ENCODE measurements around the gene COA6.
A peak's percentile ranks its signal among the peaks of the same experiment; 100 is the strongest.

The COA6 gene

GRCh38 chr1:234412830-234413229 lies 39.6 kb downstream of the COA6 start:
- no peak for DNase-seq (ENCODE audit: low spot score)

GRCh38 chr1:234413485-234413884 lies 40.2 kb downstream of the COA6 start:
- DNase-seq (ENCODE audit: low spot score), result no peak

GRCh38 chr1:234413990-234414389 lies 40.7 kb downstream of the COA6 start:
- no peak for DNase-seq (ENCODE audit: low spot score)

- no peak for DNase-seq (ENCODE audit: low spot score)
Observed at GRCh38 chr1:234427950-234428646, 54.8 kb downstream of the COA6 start.

GRCh38 chr1:234429434-234429806 lies 56.2 kb downstream of the COA6 start:
- DNase-seq (ENCODE audit: low spot score), result no peak

- no peak for DNase-seq (ENCODE audit: low spot score)
Observed at GRCh38 chr1:234430691-234431090, 57.4 kb downstream of the COA6 start.

GRCh38 chr1:234431255-234431654 lies 58.0 kb downstream of the COA6 start:
- no peak for DNase-seq (ENCODE audit: low spot score)

GRCh38 chr1:234433563-234434285 lies 60.5 kb downstream of the COA6 start:
- peak; percentile 16 for DNase-seq (ENCODE audit: low spot score)
